Measurements from ENCODE around the gene ADAMTSL1. TPM values are rescaled to one million over a fixed set of nuclear protein-coding genes. Genes with fewer than 3 reads are reported as not detected.

Gene ADAMTSL1
- total RNA-seq, 2 donors from 2014 or later: 1.5 TPM; not detected in 1

GRCh38 chr9:18811171-18811570 lies 337.2 kb downstream of the ADAMTSL1 start:
- Mint-ChIP-seq H3K9me3 (peaks cover 7% of the 10 kb centered on the region), H3K4me1 (peaks cover 19% of the 10 kb centered on the region), H3K4me3 (no peak overlapping the region), H3K27me3 (ENCODE audit: insufficient read depth) (peaks cover 2% of the 10 kb centered on the region), H3K27ac (no peak overlapping the region), H3K36me3 (ENCODE audit: low read depth) (no peaks in the 10 kb centered on the region)
- no peak for DNase-seq
- WGBS, 2 experiments (ENCODE audit: insufficient coverage in 1 of 2, insufficient read length in 1 of 2): 100% methylated on average over 2 of the region's 2 CpGs; no CpG with 5 or more reads in 1 of the 2 experiments
- peaks cover 7% of the 10 kb centered on the region for H3K4me1 ChIP-seq (ENCODE audit: control insufficient read depth, insufficient read depth, low read length)
- H3K4me3 ChIP-seq (ENCODE audit: low read length): no peak overlapping the region
- H3K36me3 ChIP-seq (ENCODE audit: control insufficient read depth, insufficient read depth, low read length): no peaks in the 10 kb centered on the region
- H3K27me3 ChIP-seq (ENCODE audit: control insufficient read depth, insufficient read depth, low read length, poor library complexity, severe bottlenecking): no peaks in the 10 kb centered on the region
- no peak for TF ChIP-seq CTCF (conservative IDR thresholded peaks at IDR 0.05)
- H3K9ac ChIP-seq (ENCODE audit: extremely low read depth, low read length, poor library complexity, severe bottlenecking): no peak overlapping the region
- no peaks in the 10 kb centered on the region for H3K9me3 ChIP-seq (ENCODE audit: control insufficient read depth, low read length)
- no peak overlapping the region for H3K27ac ChIP-seq (ENCODE audit: low read depth, low read length)

GRCh38 chr9:18819418-18819817 lies 345.5 kb downstream of the ADAMTSL1 start:
- no peaks in the 10 kb centered on the region for H3K9me3 Mint-ChIP-seq
- no peak overlapping the region for H3K4me3 Mint-ChIP-seq
- no peaks in the 10 kb centered on the region for H3K4me1 ChIP-seq (ENCODE audit: control insufficient read depth, insufficient read depth, low read length)
- peaks cover 2% of the 10 kb centered on the region for H3K27me3 Mint-ChIP-seq (ENCODE audit: insufficient read depth)
- no peaks in the 10 kb centered on the region for H3K27me3 ChIP-seq (ENCODE audit: control insufficient read depth, insufficient read depth, low read length, poor library complexity, severe bottlenecking)
- no peaks in the 10 kb centered on the region for H3K36me3 Mint-ChIP-seq (ENCODE audit: low read depth)
- 87 to 100% methylated on average over 2 to 3 of the region's 3 CpGs for WGBS, 2 experiments (ENCODE audit: insufficient coverage in 1 of 2, insufficient read length in 1 of 2)
- no peak for DNase-seq
- no peak for TF ChIP-seq CTCF (conservative IDR thresholded peaks at IDR 0.05)
- peaks cover 19% of the 10 kb centered on the region for H3K4me1 Mint-ChIP-seq
- no peak overlapping the region for H3K27ac ChIP-seq (ENCODE audit: low read depth, low read length)
- no peak overlapping the region for H3K4me3 ChIP-seq (ENCODE audit: low read length)
- no peaks in the 10 kb centered on the region for H3K9me3 ChIP-seq (ENCODE audit: control insufficient read depth, low read length)
- H3K9ac ChIP-seq (ENCODE audit: extremely low read depth, low read length, poor library complexity, severe bottlenecking): no peak overlapping the region
- H3K27ac Mint-ChIP-seq: no peak overlapping the region
- H3K36me3 ChIP-seq (ENCODE audit: control insufficient read depth, insufficient read depth, low read length): no peaks in the 10 kb centered on the region

- no peaks in the 10 kb centered on the region for H3K9me3 Mint-ChIP-seq
- peaks cover 2% of the 10 kb centered on the region for H3K27me3 Mint-ChIP-seq (ENCODE audit: insufficient read depth)
- H3K36me3 Mint-ChIP-seq (ENCODE audit: low read depth): no peaks in the 10 kb centered on the region
Measured at GRCh38 chr9:18820566-18821095, 346.7 kb downstream of the ADAMTSL1 start.

More at GRCh38 chr9:18820566-18821095, 346.7 kb downstream of the ADAMTSL1 start:
- Histone ChIP-seq H3K36me3 (ENCODE audit: control insufficient read depth, insufficient read depth, low read length) (no peaks in the 10 kb centered on the region), H3K9me3 (ENCODE audit: control insufficient read depth, low read length) (no peaks in the 10 kb centered on the region), H3K27me3 (ENCODE audit: control insufficient read depth, insufficient read depth, low read length, poor library complexity, severe bottlenecking) (no peaks in the 10 kb centered on the region), H3K27ac (ENCODE audit: low read depth, low read length) (no peak overlapping the region), H3K4me3 (ENCODE audit: low read length) (no peak overlapping the region), H3K9ac (ENCODE audit: extremely low read depth, low read length, poor library complexity, severe bottlenecking) (no peak overlapping the region), H3K4me1 (ENCODE audit: control insufficient read depth, insufficient read depth, low read length) (peaks cover under 1% of the 10 kb centered on the region)
- Mint-ChIP-seq H3K4me1 (peaks cover 22% of the 10 kb centered on the region), H3K27ac (no peak overlapping the region), H3K4me3 (no peak overlapping the region)
- DNase-seq: no peak
- TF ChIP-seq CTCF (conservative IDR thresholded peaks at IDR 0.05): no peak
- WGBS, 2 experiments (ENCODE audit: insufficient coverage in 1 of 2, insufficient read length in 1 of 2): 94% methylated on average over 3 of the region's 3 CpGs; no CpG with 5 or more reads in 1 of the 2 experiments

Data from endodermal cell (in vitro differentiated cells).